Fibroblast of the conjunctiva (primary cell): ENCODE measurements around the gene POLR3E.
A peak's percentile ranks its signal among the peaks of the same experiment; 100 is the strongest.
"Not testable (repeated sequence)": the region's sequence is repeated elsewhere in the genome, so short reads cannot be mapped to it uniquely, and the experiment has no call there.

Source experiments
- DNase-seq: peaks from one replicate; pipeline ENCODE4 v3.0.0-alpha.2; 2010; ENCODE audit warnings: low read depth

POLR3E gene

GRCh38 chr16:22366371-22366770, 69.2 kb downstream of the POLR3E start:
- no peak for DNase-seq

- DNase-seq = no peak
These were observed 69.7 kb downstream of the POLR3E start for GRCh38 chr16:22366889-22367288.

DNA sequence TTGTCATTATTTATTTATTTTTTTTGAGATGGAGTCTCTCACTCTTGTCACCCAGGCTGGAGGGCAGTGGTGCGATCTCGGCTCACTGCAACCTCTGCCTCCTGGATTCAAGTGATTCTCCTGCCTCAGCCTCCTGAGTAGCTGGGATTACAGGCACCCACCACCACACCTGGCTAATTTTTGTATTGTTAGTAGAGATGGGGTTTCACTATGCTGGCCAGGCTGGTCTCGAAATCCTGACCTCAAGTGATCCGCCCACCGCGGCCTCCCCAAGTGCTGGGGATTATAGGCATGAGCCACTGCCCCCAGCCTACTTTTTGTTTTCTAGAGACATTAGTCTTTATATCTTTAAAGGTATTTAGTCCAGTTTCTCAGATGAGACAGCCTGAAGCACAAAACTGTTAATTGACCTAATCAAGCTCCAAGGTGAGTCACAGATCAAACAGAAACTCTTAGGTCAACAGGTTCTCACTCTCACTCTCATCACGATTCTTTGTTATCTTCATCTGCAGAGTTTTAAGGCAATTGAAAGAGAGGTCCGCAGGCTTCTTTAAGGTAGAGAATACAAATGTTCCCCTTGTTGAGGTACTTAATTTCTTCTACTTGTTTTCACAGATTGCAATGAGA, 71.1 kb downstream of the POLR3E start:
- DNase-seq = not testable (repeated sequence)

DNA sequence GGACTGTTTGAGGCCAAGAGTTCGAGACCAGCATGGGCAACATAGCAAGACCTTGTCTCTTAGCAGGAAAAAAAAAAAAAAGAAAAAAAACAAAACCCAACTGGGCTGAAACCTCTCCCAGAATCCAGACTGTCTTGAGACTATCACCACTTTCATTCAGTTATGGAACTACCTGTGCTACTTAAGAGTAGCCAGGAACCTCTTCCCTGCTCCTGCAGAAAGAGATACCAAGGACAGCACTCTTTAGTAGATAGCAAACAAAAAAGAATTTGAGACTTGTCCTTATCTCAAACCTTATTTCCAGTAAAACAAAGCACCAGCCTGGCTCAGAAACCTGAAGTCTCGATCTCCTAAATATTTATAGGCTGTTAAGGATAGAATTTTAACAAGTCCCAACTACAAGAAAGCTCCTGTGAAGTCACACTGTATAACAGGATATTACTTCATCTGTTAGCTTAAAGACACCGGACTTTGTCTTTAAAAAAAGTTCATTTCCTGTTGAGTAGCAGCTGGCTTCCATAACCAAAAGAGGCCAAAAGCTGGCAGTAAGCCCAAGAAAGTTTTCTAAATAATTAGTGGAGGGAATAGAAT, 72.1 kb downstream of the POLR3E start:
- DNase-seq = no peak

DNA sequence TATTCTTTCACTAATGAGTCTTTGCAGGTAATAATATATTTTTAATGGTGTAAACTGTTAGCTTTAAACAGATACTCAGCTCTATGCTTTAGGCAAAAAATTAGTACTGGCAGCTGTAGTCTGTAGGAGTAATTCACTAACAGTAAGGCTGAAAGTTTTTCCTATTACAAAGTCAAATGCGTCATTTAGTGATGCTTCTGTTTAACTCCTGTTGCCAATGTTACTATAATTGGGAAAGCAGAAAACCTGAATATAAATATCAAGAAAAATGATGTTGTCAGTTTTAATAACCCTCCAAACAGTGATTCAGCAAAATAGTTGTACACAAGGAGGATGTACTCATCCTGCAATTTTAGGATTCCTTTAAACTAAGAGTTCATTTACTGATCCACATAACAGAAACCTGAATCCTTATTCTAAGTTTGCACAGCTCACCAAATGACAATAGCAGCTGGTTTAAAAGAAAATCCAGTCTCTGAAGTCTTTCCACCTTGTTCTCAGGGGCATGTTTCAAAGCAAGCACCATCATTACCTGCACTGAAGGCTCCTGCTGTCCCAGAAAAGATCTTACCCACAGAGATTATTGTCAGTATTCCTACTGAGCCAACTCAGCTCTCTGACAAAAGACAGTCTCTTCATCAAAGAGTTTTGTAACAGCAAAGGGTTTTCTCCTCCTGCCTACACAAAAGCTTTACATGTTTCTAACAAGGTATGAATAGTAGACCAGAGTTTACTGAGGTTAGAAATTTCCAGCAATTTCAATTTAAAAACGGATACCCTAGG, 73.0 kb downstream of the POLR3E start:
- peak; percentile 22 for DNase-seq

DNA sequence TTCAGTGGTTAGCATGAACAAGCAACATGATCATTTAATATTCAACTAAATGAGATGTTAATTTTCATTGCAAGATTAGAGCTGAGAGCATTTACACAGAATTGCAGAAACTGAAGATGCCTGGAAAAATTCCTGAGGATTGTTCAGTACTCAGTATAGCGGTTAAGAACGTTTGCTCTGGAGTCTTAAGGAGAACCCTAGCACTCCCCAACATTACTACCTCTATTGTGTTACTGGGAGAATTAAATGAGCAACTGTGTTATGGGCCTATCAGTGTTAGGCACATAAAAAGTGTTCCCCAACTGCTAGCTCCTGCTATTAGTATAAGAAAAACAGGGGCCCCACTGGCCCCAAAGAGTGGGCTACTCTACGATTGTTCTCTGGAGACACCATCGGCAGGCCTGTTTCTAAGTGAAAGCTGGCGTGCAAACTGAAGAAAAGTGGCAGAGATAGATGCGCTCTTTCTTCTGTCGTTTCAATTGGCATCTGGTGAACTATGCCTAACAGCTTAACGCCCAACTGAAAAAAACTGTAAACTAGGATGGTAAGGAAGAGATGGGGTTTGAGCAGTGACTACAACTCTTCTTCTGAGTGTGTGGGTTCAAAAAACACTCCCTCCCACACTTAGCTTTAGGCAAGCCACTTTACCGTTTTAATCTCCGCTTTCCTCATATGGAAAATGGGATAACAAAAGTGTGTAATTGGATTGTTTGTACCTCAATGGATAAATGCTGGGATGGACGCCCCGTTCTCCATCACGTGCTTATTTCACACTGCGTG, 75.9 kb downstream of the POLR3E start:
- DNase-seq = no peak

DNA sequence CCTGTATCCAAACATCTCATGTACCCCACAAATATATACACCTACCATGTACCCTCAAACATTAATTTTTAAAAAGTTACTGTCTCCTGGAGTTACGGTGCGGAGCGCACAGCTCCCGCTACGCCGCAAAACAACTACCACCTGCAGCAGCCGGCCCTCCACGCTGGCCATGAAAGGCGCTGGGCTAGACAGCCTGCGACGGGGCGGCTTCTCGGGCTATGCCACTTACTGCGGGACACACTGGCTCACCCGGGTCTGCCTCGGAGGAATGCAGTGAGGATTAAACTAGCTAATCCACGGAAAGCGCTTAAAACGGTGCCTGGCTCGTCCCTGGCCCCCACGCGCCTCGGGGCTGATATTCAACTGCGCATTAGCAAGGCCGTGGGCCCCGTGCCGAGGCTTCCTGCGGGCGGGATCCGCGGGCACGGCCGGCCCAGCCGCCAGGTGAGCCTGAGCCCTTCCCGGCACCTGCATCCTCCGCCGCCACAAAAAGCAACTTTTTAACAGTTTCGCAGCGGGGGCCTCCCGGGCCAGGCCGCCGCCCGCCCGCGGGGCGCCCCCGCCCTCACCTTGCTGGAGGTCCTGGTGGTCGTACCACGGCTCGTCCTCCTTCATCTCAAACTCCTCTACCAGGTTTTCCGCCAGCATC, 76.6 kb downstream of the POLR3E start:
- no peak for DNase-seq

DNA sequence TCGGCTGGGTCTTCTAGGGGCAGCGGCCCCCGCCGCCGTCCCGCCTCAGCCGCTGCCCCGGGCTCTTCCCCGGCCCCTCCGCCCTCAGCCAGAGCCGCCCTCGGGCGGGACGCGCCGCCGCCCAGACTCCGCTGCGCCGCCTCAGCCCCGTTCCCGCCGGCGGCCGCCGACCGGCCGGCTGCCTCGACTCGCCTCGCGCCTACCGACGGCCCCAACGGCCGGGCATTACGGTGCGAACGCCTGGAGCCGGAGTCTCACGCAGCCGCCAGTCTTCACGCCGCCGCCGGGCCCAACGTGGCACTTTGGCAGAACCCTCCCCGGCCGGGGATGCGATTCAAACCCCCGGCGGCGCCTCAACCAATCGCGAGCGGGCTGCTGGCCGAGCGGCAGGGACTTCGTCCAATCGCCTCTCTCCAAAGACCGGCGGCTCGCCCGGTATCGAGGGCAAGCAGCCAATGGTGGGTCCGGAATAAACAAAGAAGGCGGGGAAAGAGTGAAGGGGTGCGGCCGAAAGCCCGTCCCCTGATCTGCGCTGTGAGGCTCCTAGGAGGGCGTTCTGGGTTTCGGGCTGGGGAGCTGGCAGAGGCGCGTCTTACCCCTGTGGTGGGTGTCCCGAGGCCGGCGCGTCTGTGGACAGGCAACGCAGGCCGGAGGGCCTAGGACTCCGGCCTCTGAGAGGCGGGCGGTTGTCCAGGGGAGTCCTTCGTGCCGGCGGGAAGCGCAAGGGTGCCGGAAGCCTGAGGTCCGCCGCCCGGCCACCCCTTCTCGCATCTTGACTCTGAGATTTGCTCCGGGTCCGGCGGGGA, 77.3 kb downstream of the POLR3E start, which contains the start of gene CDR2:
TSS of gene CDR2 (minus strand) at position 309 of the 806 bp plus-strand sequence. CDS start 310 bp downstream, outside the sequence.
- peak; percentile 93 for DNase-seq

GRCh38 chr16:22375117-22375962, 78.1 kb downstream of the POLR3E start:
- no peak for DNase-seq

DNA sequence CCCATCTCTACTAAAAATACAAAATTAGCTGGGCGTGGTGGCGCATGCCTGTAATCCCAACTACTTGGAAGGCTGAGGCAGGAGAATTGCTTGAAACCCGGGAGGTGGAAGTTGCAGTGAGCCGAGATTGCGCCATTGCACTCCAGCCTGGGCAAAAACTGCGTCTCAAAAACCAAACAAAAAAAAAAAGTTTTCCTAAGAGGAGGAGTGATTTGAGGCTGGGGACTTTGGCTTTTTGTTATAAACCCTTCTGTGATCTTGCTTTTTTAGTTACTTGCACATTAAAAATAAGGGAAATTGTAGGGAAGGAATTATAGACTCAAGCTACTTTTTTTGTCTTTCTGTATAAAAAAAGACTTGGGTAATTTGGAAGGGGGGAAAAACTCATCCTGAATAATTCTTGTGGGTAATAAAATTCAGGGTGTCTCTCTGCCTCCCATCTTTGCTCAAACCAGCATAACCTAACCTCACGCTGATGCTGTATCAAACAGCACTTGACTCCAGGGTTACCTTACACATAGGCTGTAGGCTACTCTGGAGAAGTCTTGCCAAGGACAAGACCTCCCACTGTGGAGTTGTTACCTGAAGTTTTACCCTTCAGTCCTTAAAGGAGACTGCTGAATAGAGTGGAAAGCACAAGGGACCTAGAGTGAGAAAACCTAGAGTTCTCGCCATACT, 78.9 kb downstream of the POLR3E start:
- DNase-seq = no peak

GRCh38 chr16:22379656-22380055, 82.4 kb downstream of the POLR3E start:
- no peak for DNase-seq

DNA sequence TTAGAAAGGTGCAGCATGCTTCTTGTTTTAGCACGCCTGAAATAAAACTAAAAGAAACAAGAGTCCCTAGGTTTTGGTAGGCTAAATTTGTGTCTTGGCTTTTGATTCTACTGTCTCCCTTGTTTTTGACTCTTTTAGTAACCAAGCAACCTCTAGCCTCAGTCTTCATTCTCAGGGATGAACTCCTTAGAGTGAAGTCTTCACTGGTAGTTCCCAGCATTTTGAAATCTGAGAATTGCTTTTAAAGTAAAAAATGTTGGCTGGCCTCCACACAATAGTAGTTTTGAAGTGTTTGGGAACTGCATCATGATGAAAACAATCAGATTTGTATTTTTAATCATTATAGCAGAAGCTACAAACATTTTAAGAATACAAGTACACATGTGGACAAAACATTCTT, 83.3 kb downstream of the POLR3E start:
- DNase-seq = peak; percentile 17

GRCh38 chr16:22381392-22381791, 84.2 kb downstream of the POLR3E start:
- DNase-seq = no peak

DNA sequence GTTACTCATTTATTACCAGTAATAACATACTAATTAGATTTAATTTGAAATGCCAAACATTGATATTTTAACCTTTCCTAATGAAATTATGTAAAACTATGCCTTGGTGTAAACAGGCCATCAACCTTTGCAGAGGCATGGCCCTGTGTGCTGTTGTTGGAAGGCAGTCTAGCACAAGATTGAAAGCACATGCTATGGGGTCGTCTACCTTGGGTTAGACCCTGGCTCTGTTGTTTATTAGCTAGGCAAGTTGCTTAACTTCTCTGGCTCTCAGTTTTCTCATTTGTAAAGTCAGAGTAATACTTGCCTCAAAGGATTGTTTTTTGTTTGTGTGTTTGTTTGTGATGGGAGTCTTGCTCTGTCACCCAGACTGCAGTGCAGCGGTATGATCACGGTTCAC, 86.6 kb downstream of the POLR3E start:
- no peak for DNase-seq
